KMS-11 (cell line): ENCODE measurements around the gene EME1.

Experiments
- H2AFZ ChIP-seq: fragments of 200-600 bp; sonication (generic); 2 replicates; pipeline ENCODE4 v1.6.1; 2016; ENCODE audit warnings: antibody characterized with exemption, mixed run types, low read depth
- H3K27ac ChIP-seq: fragments of 200-600 bp; sonication (generic); 2 replicates; pipeline ENCODE4 v1.6.1; 2016; ENCODE audit warnings: mild to moderate bottlenecking, mixed run types
- H3K27me3 ChIP-seq: fragments of 200-600 bp; sonication (generic); 2 replicates; pipeline ENCODE4 v1.6.1; 2017; ENCODE audit warnings: mild to moderate bottlenecking, low read depth, mixed run types, moderate library complexity; ENCODE audit not compliant: insufficient read depth
- H3K36me3 ChIP-seq: fragments of 200-600 bp; sonication (generic); 2 replicates; pipeline ENCODE4 v1.6.1; 2017; ENCODE audit warnings: mild to moderate bottlenecking, mixed run types; ENCODE audit not compliant: insufficient read depth
- H3K4me1 ChIP-seq: fragments of 200-600 bp; sonication (generic); 2 replicates; pipeline ENCODE4 v1.6.1; 2016; ENCODE audit warnings: mild to moderate bottlenecking, low read depth, mixed run types; ENCODE audit not compliant: poor library complexity, severe bottlenecking
- H3K4me2 ChIP-seq: fragments of 200-600 bp; sonication (generic); 2 replicates; pipeline ENCODE4 v1.7.0; 2016; ENCODE audit warnings: mild to moderate bottlenecking, mixed run types
- H3K4me3 ChIP-seq: fragments of 200-600 bp; sonication (generic); IDR thresholded peaks from 2 replicates; pipeline ENCODE4 v1.6.1; 2017; ENCODE audit warnings: low read depth, low read length, mixed read lengths; ENCODE audit not compliant: insufficient read depth
- H3K79me2 ChIP-seq: fragments of 200-600 bp; sonication (generic); 2 replicates; pipeline ENCODE4 v1.6.1; 2016; ENCODE audit warnings: low read depth, mixed run types; ENCODE audit not compliant: insufficient read depth
- H3K9ac ChIP-seq: fragments of 200-600 bp; sonication (generic); 2 replicates; pipeline ENCODE4 v1.6.1; 2016; ENCODE audit warnings: mild to moderate bottlenecking, mixed run types
- H4K20me1 ChIP-seq: fragments of 200-600 bp; sonication (generic); 2 replicates; pipeline ENCODE4 v1.6.1; 2016; ENCODE audit warnings: mild to moderate bottlenecking, mixed run types; ENCODE audit not compliant: insufficient read depth
- CTCF ChIP-seq: fragments of 200-600 bp; sonication (generic); conservative IDR thresholded peaks from 2 replicates; pipeline ENCODE4 v1.6.1; 2017; ENCODE audit warnings: low read depth, mild to moderate bottlenecking, antibody characterized with exemption, low read length, moderate library complexity, mixed read lengths

EME1 gene

GRCh38 chr17:50360486-50361115 is 12.4 kb upstream of the EME1 start:
- Histone ChIP-seq H3K4me3 (no peak overlapping the region), H3K79me2 (no peaks in the 10 kb centered on the region), H3K4me2 (no peak overlapping the region), H3K4me1 (peaks cover 10% of the 10 kb centered on the region), H3K9ac (no peak overlapping the region), H3K36me3 (no peaks in the 10 kb centered on the region), H2AFZ (no peak overlapping the region), H3K27ac (no peak overlapping the region), H4K20me1 (no peaks in the 10 kb centered on the region), H3K27me3 (no peaks in the 10 kb centered on the region)
- no peak for TF ChIP-seq CTCF

DNA sequence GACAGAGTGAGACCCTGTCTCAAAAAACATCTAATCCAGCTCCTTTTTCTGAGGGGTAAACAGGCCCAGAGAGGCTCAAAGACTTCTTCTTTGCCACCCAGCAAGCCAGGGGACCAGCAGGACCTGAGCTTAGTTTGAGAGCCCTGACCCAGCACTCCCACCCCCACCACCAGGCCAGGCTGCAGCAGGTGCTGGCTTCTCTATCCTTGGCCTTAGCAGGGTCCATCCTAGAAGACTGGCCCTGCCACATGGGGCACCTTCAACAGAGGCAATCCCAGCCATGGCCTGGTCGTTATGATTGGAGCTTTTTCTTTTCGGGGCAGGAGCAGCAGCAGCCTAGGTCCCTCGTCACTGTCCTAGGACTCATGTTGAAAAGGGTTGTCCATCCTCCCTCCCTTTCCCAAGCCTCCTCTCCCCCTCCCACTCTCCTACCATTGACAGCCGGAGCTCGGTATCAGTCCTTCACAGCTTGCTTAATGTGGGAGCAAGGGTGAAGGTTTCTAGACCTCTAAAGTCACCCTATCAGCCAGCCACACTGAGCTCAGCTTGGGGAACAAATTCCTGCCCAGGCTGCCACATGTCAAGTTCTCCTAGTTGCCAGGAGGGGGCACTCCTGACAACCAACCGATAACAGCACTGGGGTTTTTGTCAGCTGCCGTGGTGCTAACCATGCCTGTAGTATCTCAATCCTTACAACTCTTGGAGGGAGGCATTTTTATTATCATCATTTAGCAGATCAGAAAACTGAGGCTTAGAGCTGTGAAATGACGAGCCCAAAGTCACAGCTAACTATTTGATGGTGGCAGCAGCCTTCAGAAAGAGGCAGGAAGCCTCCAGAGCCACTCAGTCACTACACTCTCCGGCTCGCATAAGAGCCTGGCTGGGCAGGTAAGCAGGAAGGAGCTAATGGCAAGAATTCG is 11.2 kb upstream of the EME1 start:
- no peaks in the 10 kb centered on the region for H3K36me3 ChIP-seq
- no peak overlapping the region for H3K27ac ChIP-seq

DNA sequence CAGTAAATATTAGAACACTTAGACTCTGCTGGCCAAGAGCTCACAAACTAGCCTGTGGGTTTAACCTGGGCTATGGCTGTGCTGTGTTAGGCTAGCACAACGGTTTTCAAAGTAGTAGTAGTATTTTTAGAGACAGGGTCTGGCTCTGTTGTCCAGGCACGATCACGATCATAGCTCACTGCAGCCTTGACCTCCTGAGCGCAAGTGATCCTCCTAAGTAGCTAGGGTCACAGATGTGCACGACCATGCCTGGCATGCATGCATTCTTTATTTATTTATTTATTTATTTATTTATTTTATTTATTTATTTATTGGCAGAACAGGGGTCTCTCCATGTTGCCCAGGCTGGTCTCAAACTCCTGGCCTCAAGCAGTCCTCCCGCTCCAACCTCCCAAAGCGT is 10.4 kb upstream of the EME1 start:
- no peaks in the 10 kb centered on the region for H3K36me3 ChIP-seq
- no peak overlapping the region for H3K27ac ChIP-seq
- no peak overlapping the region for H3K4me3 ChIP-seq
- peaks cover 10% of the 10 kb centered on the region for H3K4me1 ChIP-seq
- no peaks in the 10 kb centered on the region for H3K79me2 ChIP-seq
- no peak overlapping the region for H2AFZ ChIP-seq
- H3K27me3 ChIP-seq: no peaks in the 10 kb centered on the region
- no peak for TF ChIP-seq CTCF
- H3K9ac ChIP-seq: no peak overlapping the region
- no peak overlapping the region; the same call in 1 of the 2 replicates for H3K4me2 ChIP-seq
- no peaks in the 10 kb centered on the region for H4K20me1 ChIP-seq

More for the DNA sequence above, 11.2 kb upstream of the EME1 start:
- TF ChIP-seq CTCF: peak; percentile 90
- no peaks in the 10 kb centered on the region for H3K27me3 ChIP-seq
- no peak overlapping the region for H3K9ac ChIP-seq
- no peaks in the 10 kb centered on the region for H3K79me2 ChIP-seq
- H3K4me2 ChIP-seq: no peak overlapping the region; the same call in 1 of the 2 replicates
- H3K4me3 ChIP-seq: no peak overlapping the region
- H4K20me1 ChIP-seq: no peaks in the 10 kb centered on the region
- no peak overlapping the region for H2AFZ ChIP-seq
- H3K4me1 ChIP-seq: peaks cover 10% of the 10 kb centered on the region

DNA sequence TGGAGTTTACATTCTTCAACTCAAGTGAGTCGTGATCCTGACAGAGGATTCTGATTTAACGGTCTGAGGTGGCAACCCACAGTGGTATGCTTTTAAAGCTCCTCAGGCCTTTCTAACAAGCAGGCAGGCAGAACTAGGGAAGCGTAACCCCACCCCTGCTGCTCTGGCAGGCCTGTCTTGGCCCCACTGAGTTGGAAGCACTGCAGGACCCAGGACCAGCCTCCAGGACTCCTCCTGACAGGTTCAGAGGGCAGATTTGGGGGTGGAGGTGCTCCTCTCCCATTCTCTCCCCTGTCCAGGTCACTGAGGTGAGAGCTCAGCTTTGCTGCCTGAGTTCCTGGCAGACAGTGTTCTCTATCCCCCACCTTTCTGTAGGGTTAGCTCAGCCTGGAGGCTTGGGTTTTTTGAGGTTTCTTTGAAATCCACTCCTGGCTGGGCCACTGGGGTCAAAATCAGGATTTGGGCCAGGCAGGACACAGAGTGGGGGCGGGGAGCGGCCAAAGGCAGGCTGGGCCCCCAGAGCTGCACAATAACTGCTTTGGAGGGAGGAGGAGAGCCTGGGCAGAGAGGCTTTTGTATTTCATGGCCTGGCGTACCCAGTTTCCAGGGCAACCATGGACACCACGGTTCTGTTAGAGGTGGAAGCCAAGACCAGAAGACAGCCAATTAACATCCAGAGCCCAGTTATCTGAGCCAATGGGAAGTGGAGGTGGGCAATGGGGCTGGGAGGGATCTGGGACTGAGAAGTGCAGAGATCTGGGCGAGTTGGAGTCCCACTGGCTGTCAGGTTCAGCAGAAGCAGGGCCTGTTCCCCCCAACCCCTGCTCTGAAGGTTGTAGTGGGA is 9.6 kb upstream of the EME1 start:
- Histone ChIP-seq H2AFZ (no peak overlapping the region), H3K36me3 (0 out of 2 replicates have a peak, but pooled peaks cover 4% of the 10 kb centered on the region), H3K4me3 (no peak overlapping the region), H3K79me2 (no peaks in the 10 kb centered on the region), H3K9ac (no peak overlapping the region), H3K27me3 (no peaks in the 10 kb centered on the region), H4K20me1 (no peaks in the 10 kb centered on the region), H3K4me2 (no peak overlapping the region), H3K27ac (no peak overlapping the region), H3K4me1 (peaks cover 10% of the 10 kb centered on the region)
- TF ChIP-seq CTCF: no peak
